Activated naive CD4-positive, alpha-beta T cell treated with anti-CD3 and anti-CD28 coated beads, Interleukin-2, amount 50 U/mL, for 72 hours (primary cell): Measurements from ENCODE around the gene CLIC1. TPM values are rescaled to one million over a fixed set of nuclear protein-coding genes. Genes with fewer than 3 reads are reported as not detected.

ENCODE experiments used
- ATAC-seq, 2 donors: fragments of 150-1000 bp; cut with Tn5 transposase; 2 replicates each; pipeline ENCODE4 v1.10.0; 2021; ENCODE audit warnings: mild to moderate bottlenecking in 2 of 2, moderate library complexity in 2 of 2
- DNase-seq, 2 donors: peaks; one replicate each; pipeline ENCODE4 v3.0.0; 2021 to 2022; ENCODE audit warnings: low spot score in 2 of 2
- H3K27ac Mint-ChIP-seq, 2 donors: one replicate each; pipeline ENCODE4 v1.8.0; 2022; ENCODE audit warnings: mild to moderate bottlenecking in 2 of 2, mixed read lengths in 2 of 2
- H3K36me3 Mint-ChIP-seq, 2 donors: one replicate each; pipeline ENCODE4 v1.8.0; 2022; ENCODE audit warnings: mixed read lengths in 2 of 2
- H3K9me3 Mint-ChIP-seq, 2 donors: one replicate each; pipeline ENCODE4 v1.8.0; 2022; ENCODE audit warnings: mixed read lengths in 2 of 2
- total RNA-seq, 2 donors: library from RNA; stranded (reverse); gene quantifications; one replicate each; pipeline ENCODE4 v1.2.3, GENCODE V29; 2022

Gene CLIC1
- total RNA-seq, 2 donors from 2014 or later = 440 to 455 TPM

DNA sequence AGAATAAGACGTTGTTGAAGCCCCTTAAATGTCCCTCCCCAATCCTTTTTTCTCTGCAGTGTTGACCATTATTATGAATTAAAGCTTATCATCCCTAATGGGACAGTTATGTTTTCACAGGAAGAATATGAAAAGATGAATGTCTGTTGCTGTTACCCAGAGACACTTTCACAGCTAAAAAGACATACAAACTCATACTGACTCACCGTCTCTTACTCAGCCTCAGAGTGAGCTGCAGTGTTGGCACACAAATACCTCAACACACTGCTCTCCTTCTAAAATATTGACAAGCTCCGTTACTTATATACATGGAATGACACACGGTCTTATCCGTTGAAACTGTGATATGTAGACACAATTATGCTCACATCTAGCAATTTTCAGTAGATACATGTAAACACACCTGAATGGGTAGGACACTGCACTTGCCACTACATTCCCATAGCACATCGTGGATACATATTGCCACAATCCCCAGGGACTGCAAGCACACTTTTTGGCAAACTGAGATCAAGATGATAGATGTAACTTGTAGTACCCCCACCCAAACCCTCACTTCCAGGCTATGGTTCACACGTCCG lies 16.5 kb upstream of the CLIC1 start:
- Mint-ChIP-seq H3K27ac (peak overlapping the region; percentile 28 to 33), H3K9me3 (no peaks in the 10 kb centered on the region), H3K36me3 (peaks cover 0 to 5% of the 10 kb centered on the region in 2 donors)
- ATAC-seq (no peak), DNase-seq (no peak)

DNA sequence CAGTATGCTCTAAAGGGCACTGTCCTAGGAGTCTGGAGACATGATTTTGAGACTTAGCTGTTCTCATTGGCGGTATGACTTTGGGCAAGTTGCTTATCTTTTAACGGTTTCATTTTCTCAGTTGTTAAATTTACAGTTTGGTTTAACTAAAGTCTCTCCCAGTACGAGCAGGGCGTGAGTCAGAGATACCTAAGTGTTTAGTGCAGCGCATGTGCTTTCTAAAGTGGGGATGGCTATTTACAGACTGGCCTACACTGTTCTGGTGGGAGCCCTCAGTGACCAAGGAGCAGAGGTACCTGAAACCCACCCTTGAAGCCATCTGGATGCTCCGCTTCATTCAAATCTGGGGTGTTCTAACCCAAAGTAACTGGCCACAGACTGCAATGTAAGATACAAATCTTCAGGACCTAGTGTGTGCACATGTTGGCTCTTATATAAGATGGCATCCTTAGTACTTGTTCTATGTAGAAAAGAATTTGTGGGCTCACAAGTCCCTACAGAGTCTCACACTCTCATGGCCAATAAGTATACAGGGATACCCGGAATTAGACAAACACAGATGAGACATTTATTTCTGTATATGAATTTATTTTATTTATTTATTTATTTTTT lies 14.2 kb upstream of the CLIC1 start:
- no peaks in the 10 kb centered on the region for H3K9me3 Mint-ChIP-seq
- ATAC-seq (no peak), DNase-seq (no peak)
- no peak overlapping the region for H3K27ac Mint-ChIP-seq
- peaks cover 6 to 10% of the 10 kb centered on the region in 2 donors for H3K36me3 Mint-ChIP-seq

DNA sequence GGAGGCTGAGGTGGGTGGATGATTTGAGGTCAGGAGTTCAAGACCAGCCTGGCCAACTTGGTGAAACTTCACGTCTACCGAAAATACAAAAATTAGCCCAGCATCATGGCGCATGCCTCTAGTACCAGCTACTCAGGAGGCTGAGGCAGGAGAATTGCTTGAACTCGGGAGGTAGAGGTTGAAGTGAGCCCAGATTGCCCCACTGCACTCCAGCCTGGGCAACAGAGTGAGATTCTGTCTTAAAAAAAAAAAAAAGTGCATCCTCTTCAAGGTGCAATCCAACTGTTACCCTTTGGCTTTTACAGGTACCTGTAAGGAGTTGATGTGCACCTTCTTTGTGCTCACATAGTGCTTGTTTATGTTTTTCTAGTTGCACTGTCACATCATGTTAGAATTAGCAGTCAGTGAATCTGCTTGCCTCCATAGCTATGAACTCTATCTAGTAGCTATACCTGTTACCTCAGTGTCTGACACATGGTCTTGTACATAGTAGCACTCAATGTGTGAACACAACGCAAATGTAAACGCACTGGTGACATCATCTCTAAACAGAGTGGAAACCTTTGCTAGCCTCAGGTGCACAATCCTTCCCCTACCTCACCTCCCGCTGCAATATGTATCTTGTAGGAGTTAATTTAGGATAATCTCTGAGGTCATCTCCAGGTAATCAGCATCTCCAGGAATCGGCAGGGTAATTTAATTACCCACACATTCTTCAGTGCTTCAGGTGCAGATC lies 13.1 kb upstream of the CLIC1 start:
- H3K36me3 Mint-ChIP-seq = peaks cover 6 to 15% of the 10 kb centered on the region in 2 donors
- no peaks in the 10 kb centered on the region for H3K9me3 Mint-ChIP-seq
- DNase-seq = no peak
- ATAC-seq = no peak
- no peak overlapping the region for H3K27ac Mint-ChIP-seq

DNA sequence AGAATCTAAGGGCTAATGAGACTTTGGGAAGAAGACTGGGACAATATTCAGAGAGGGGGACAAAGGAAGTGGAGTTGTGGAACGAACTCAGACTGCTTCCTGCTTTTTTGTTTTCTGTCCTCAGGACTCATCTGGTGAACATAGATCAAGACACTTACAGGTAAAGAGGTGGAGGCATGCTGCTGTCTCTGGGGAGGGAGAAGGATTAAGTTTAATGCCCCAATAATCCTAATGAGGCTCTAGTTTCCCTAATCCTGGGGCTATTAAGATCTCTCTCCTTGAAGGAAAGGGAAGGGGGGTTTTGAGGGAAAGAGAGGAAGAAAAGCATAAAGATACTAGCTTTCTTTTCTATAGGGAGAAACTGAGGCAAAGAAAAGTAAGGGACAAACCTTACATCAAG lies 8.1 kb upstream of the CLIC1 start:
- DNase-seq (no peak), ATAC-seq (no peak)
- peak overlapping the region in 1 of 2 donors; percentile 17 for H3K27ac Mint-ChIP-seq
- no peaks in the 10 kb centered on the region for H3K9me3 Mint-ChIP-seq
- H3K36me3 Mint-ChIP-seq = peaks cover 22 to 58% of the 10 kb centered on the region in 2 donors

DNA sequence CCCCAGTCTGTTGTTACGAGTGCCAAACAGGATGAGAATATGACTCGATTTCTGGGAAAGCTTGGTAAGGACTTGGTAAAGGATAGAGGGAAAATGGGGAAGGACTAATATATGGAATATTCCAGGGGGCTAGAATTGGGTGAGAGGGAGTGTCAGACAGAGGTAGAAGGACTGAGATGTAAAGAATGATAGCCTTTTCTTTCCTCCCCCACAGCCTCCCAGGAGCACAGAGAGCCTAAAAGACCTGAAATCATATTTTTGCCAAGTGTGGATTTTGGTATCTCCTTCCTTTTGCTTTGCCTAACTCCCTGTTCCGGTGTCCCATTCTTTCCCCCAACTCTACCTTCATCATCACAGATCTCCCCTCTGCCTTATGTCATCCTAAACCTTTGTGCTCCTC lies 6.6 kb upstream of the CLIC1 start:
- H3K36me3 Mint-ChIP-seq = peaks cover 22 to 55% of the 10 kb centered on the region in 2 donors
- DNase-seq = no peak

DNA sequence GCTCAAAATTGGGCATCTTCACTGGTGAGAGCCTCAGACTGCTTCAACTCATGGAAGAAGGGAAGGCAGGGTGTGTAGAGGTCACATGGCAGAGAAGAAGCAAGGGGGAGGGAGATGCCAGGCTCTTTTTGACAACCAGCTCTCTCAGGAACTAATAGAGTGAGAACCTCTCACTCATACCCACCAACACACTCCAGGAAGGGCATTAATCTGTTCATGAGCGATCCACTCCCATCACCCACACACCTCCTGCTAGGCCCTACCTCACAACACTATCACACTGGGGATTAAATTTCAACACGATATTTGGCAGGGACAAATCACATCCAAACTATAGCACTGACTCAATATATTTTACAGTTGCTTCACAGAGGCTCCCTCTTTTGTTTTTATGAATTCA lies 5.5 kb upstream of the CLIC1 start:
- Mint-ChIP-seq H3K27ac (peak overlapping the region in 1 of 2 donors; percentile 5), H3K9me3 (no peaks in the 10 kb centered on the region), H3K36me3 (peaks cover 17 to 48% of the 10 kb centered on the region in 2 donors)
- no peak for ATAC-seq
- no peak for DNase-seq

More for the DNA sequence above, 6.6 kb upstream of the CLIC1 start:
- H3K9me3 Mint-ChIP-seq = no peaks in the 10 kb centered on the region
- no peak for ATAC-seq
- H3K27ac Mint-ChIP-seq = no peak overlapping the region

DNA sequence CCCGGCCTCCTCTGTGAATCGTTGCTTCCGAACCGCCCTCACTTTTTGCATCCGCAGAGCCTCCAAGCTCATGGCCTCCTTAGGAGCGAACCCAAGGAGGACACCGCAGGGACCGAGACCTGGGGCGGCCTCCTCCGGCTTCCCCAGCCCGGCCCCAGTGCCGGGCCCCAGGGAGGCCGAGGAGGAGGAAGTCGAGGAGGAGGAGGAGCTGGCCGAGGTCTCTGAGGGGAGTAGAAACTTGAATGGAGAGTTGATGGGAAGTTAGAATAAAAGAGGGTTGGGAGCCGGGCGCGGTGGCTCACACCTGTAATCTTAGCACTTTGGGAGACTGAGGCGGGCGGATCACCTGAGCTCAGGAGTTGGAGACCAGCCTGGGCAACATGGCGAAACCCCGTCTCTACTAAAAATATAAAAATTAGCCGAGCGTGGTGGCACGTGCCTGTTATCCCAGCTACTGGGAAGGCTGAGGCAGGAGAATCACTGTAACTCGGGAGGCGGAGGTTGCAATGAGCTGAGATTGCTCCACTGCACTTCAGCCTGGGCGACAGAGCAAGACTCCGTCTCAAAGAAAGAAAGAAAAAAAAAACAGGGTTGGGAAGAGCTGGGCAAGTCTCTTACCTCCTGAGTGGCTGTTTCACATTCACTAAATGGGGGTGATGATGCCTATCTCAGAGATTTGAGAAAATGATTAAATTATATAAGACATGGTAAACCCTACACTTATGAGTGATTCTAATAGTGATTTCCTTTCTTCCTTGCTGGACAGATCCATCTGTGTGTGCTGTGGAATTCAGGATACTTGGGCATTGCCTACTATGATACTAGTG lies 4.3 kb upstream of the CLIC1 start:
- ATAC-seq (no peak), DNase-seq (no peak)
- Mint-ChIP-seq H3K36me3 (peaks cover 29 to 56% of the 10 kb centered on the region in 2 donors), H3K27ac (peak overlapping the region; percentile 95 to 98), H3K9me3 (no peaks in the 10 kb centered on the region)

DNA sequence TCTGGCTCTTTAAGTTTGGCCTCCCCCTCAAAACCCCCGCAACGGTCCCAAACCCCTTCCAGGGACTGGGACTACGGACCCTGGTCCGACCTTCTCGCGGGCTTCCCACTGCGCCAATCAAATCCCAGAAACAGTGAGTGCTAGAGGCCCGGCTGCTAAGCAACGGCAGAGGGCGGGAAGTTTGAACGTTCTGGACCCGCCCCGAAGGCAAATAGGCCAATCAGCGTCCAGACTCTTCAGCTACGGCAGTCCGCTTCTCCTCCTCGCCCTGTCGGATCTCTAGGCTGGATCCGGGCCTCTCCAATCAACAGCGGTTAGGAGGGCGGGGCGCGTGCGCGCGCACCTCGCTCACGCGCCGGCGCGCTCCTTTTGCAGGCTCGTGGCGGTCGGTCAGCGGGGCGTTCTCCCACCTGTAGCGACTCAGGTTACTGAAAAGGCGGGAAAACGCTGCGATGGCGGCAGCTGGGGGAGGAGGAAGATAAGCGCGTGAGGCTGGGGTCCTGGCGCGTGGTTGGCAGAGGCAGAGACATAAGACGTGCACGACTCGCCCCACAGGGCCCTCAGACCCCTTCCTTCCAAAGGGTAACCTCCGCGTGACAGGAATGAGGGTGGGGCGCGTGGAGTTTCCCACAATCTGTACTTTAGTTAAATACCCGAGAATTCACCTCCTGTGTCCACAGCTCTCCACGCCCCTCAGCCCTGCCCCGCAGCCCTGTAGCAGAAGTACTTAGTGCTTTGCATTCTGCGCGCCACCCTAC lies 3.5 kb upstream of the CLIC1 start, which contains the start of gene MSH5:
TSS of gene MSH5 (plus strand) at position 367 of the 758 bp plus-strand sequence. CDS start 462 bp downstream, outside the sequence.
- ATAC-seq = peak; percentile 83 to 87
- peak; percentile 96 to 99 for DNase-seq
- peaks cover 37 to 59% of the 10 kb centered on the region in 2 donors for H3K36me3 Mint-ChIP-seq
- H3K27ac Mint-ChIP-seq = peak within 1 kb of the TSS; percentile 95 to 98
- H3K9me3 Mint-ChIP-seq = no peaks in the 10 kb centered on the region

DNA sequence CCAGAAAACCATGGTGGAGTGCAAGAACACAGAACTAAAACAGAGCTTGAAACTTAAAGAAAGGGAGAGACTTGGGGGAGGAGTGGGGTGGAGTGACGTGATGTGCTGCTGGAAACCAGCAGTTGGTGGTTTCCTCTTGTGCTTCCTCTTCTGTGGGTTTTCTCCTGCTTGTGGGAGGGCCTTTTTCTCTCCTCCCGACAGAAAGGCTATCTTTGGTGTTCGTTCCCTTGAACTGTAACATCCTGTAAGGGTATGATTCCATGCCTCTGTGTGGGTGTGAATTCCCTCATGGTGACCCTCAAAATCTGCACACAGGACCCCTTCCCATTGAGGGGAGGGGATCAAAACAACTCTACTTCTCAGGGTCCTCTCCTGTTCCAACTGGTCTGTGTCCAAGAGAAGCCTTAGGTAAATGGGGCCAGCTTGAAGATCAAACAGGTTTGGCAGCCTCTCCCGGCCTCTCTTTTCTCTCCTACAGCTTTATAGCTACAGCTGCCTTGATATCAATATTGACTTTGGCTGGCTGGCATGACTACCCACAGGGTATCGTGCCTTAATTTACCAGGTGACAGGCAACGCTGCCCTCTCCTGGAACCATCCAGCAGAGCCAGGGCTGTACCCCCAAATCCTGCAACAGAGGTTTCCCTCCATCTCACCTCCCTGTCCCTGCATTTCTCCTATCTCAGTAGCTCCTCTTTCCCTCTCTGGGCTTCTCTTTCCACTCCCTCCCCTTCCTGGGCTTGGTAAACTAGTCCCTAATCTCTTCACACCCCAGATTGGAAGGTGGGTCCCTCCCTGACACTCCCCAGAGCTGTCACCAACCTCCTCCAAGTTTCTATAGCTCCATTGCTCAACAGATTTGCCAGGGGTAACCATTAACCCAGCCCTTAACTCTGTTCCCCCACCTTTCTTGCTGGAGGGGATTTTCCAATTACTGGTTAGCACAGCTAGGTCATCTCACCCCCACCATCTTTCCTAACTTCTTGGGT lies 2.0 kb upstream of the CLIC1 start:
- Mint-ChIP-seq H3K27ac (peak overlapping the region; percentile 82 to 95), H3K36me3 (peaks cover 52 to 66% of the 10 kb centered on the region in 2 donors), H3K9me3 (no peaks in the 10 kb centered on the region)
- DNase-seq (peak; percentile 47 to 69), ATAC-seq (peak; percentile 22 to 23)

DNA sequence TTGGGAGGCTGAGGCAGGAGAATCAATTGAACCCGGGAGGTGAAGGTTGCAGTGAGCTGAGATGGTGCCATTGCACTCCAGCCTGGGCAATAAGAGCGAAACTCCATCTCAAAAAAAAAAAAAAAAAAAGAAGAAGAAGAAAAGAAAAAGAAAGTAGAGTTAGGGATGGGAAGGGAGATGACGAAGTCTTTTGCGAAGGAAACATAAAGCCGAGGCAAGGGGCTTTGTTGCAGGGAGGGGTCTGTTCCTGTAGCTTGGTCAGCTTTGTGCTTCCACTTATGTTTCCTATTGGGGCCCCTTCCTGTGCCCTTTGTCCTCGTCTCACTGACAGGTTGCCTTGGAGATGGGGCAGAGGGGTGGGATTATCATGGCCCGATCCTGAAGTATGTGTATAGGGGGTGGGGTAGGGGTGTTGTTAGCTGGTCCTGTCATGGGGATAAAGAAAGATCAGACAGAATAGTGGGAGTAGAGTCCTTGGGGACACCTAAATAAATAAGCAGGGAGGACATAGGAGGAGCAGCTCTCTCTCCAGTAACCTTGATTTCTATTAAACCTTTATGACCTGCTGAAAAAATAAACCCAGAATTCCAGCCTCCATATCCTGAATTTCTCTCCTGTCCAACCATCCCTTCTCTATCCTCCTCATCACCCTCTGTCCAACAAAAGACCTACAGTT lies 1.1 kb upstream of the CLIC1 start:
- no peak for DNase-seq
- Mint-ChIP-seq H3K27ac (peak overlapping the region; percentile 82 to 95), H3K36me3 (peaks cover 56 to 62% of the 10 kb centered on the region in 2 donors), H3K9me3 (no peaks in the 10 kb centered on the region)
- ATAC-seq = no peak

DNA sequence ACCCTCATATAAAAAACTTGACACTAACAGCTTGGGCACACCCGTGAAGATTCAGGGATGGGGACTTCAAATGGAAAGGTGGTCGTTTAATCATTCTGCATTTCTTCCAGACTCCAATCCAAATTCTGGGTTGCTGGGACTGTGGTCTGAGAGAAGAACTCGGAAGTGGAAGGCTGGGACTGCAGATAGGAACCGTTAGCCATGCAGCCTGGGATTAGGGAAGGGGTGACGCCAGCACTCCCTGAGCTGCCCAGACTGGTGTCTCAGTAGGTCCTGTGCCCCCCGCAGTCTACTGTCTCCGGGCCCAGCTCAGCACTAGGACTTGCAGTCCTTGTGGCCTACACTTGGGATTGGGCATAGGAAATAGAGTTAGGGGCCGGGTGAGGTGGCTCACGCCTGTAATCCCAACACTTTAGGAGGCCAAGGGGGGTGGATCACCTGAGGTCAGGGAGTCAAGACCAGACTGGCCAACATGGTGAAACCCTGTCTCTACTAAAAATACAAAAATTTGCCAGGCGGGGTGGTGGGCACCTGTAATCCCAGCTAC lies 511 bp upstream of the CLIC1 start:
- ATAC-seq (no peak), DNase-seq (no peak)
- Mint-ChIP-seq H3K36me3 (peaks cover 55 to 64% of the 10 kb centered on the region in 2 donors), H3K9me3 (no peaks in the 10 kb centered on the region), H3K27ac (peak overlapping the region; percentile 88 to 95)

DNA sequence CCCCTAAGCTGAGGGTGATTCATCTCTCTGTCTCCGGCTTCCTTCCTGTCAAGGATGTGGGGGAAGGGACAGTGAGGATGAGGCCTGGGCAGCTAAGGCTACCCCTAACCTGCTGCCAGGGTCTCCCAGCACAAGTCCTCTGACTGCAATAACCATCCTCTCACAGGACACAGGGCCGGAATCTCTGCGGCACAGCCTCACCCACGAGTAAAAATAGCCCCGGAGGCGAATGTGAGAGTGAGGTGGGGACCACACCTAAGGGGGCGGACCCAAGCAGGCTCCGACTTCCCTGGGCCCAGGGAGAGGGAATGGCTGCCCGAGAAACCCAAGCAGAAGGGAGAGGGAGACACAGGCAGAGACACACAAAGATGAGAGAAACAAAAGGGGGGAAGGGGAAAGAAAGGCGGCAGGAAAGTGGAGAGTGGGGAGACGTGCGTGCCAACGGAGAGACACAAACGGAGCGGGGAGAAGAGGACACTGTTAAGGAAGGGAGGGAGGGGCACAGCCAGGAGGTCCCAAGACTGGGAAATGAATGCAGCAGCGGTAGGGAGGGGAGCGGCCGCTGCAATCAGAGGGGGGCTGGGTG lies 1.4 kb downstream of the CLIC1 start:
- Mint-ChIP-seq H3K9me3 (no peaks in the 10 kb centered on the region), H3K27ac (peak overlapping the region; percentile 95 to 97), H3K36me3 (peaks cover 56 to 60% of the 10 kb centered on the region in 2 donors)
- DNase-seq (peak; percentile 55 to 80), ATAC-seq (peak; percentile 42 to 53)

DNA sequence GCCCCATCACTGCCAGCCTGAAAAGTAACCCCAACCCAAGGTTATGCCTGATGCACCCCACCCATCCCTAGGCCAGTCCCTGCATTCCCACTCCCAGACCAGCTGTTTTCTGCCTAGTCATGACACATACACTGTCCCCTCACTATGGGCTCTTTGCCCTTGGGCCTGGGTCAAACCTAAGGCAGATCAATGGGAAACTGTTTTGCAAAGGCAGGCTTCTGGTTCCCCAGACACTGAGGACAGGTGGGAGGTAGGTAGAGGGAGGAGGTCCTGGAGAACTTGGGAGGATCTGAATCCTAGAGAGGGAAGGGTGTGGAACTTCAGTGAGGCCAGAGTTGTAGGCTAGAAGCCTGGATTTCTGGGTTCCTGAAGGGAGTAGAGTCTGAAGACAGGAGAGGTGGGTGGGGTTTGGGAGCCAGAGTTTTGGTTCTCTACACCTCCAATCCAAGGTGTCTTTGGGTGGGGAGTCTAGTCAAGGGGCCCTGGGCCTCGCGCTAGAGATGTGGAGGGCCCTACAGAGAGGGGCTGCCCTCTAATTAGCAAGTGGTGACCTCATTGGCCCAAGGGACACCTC lies 2.0 kb downstream of the CLIC1 start:
- ATAC-seq (no peak), DNase-seq (no peak)
- peak overlapping the region; percentile 95 to 97 for H3K27ac Mint-ChIP-seq
- H3K9me3 Mint-ChIP-seq = no peaks in the 10 kb centered on the region
- H3K36me3 Mint-ChIP-seq = peaks cover 53 to 56% of the 10 kb centered on the region in 2 donors

DNA sequence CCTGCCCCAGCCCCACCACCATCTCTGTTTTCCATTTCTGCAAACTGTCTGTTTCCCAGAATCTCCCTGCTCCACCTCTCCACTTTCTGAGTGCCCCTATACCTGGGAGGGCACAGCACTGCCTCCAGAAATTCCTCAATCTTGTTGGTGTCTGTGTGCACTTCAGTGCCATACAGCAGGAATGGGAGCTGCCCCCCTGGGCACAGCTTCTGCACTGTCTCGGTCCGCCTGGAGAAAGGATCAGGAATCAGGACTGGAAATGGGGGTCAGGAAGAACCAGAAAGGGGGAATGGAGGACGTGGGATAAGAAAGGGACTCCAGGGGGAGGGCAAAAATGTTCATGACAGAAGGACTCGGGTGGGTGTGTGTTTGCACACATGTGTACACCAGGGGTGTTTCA lies 2.6 kb downstream of the CLIC1 start:
- H3K27ac Mint-ChIP-seq = peak overlapping the region; percentile 79 to 95
- ATAC-seq (no peak), DNase-seq (no peak)
- no peaks in the 10 kb centered on the region for H3K9me3 Mint-ChIP-seq
- peaks cover 53 to 56% of the 10 kb centered on the region in 2 donors for H3K36me3 Mint-ChIP-seq
